Gastrocnemius medialis (tissue), 4 donors: Measurements from ENCODE around the gene FTH1. TPM values are rescaled to one million over a fixed set of nuclear protein-coding genes. Genes with fewer than 3 reads are reported as not detected.
A peak's percentile ranks its signal among the peaks of the same experiment; 100 is the strongest.
"Not testable (repeated sequence)": the region's sequence is repeated elsewhere in the genome, so short reads cannot be mapped to it uniquely, and the experiment has no call there.

Experiments used
- ATAC-seq, 2 donors: fragments of 150-250 bp; one replicate each; pipeline ENCODE4 v1.9.1; 2016
- DNase-seq, 2 donors: peaks; one replicate each; pipeline ENCODE4 v3.0.0-alpha.2; 2019
- H3K27ac ChIP-seq, 4 donors: fragments of 200-600 bp; sonication (generic); 1 replicate in 1 of 4; 2 replicates in 3 of 4; pipeline ENCODE4 v1.5.1; 2016 to 2018; ENCODE audit warnings: mild to moderate bottlenecking in 2 of 4, moderate library complexity in 1 of 4
- H3K27me3 ChIP-seq, 3 donors: fragments of 200-600 bp; sonication (generic) in 2 of 3; 1 replicate in 1 of 3; 2 replicates in 2 of 3; pipeline versions ENCODE4 v1.5.1 to v1.6.0; 2016 to 2019; ENCODE audit warnings: mild to moderate bottlenecking in 1 of 3, moderate library complexity in 1 of 3
- H3K36me3 ChIP-seq, 2 donors: fragments of 200-600 bp; sonication (generic) in 1 of 2; one replicate each; pipeline ENCODE4 v1.5.1; 2017 to 2018
- H3K4me1 ChIP-seq, 2 donors: fragments of 200-600 bp; sonication (generic) in 1 of 2; one replicate each; pipeline ENCODE4 v1.5.1; 2016 to 2017; ENCODE audit warnings: mild to moderate bottlenecking in 2 of 2
- H3K4me3 ChIP-seq, 4 donors: fragments of 200-600 bp; sonication (generic) in 3 of 4; 1 replicate in 1 of 4; 2 replicates in 3 of 4; pipeline ENCODE4 v1.5.1; 2016 to 2019; ENCODE audit warnings: mild to moderate bottlenecking in 2 of 4
- H3K9me3 ChIP-seq, 3 donors: fragments of 200-600 bp; sonication (generic) in 2 of 3; 1 replicate in 1 of 3; 2 replicates in 2 of 3; pipeline ENCODE4 v1.5.1; 2016 to 2019
- POLR2A ChIP-seq, 2 donors: fragments of 450-650 bp; IDR thresholded peaks; one replicate each; pipeline ENCODE4 v1.6.1; 2017; ENCODE audit warnings: antibody characterized with exemption in 2 of 2, mild to moderate bottlenecking in 2 of 2, moderate library complexity in 2 of 2
- in situ Hi-C, 4 donors: fragments of 200-750 bp; cut with MboI; loops; one replicate each; pipeline versions ENCODE4 v1.15.0 to v1.8.0; 2017; ENCODE audit warnings: low sequenced_read_pairs in 4 of 4
- intact Hi-C: fragments of 100-400 bp; cut with DNase I; formaldehyde crosslinking; loops from one replicate; pipeline ENCODE4 v1.15.1; 2023; ENCODE audit warnings: low total_unique reads
- total RNA-seq, 4 donors: library from RNA; depleted of rRNA; stranded (reverse); fragments of >200 nt; gene quantifications; one replicate each; pipeline versions ENCODE4 v1.1.0 to v1.2.3, GENCODE V29; 2016
- TF ChIP-seq, protein P1 (sequence below), 5 experiments: fragments of 450-650 bp in 3 of 5; fragments of 200-600 bp in 2 of 5; sonication (generic) in 2 of 5; IDR thresholded peaks in 4 of 5; conservative IDR thresholded peaks in 1 of 5; 1 replicate in 4 of 5; 2 replicates in 1 of 5; pipeline ENCODE4 v1.5.1; 2016 to 2019; ENCODE audit warnings: antibody characterized with exemption in 5 of 5, mild to moderate bottlenecking in 3 of 5, moderate library complexity in 3 of 5

The FTH1 gene
- total RNA-seq, 4 donors from 2014 or later, result 1,340 to 3,366 (median 1,705) TPM

DNA sequence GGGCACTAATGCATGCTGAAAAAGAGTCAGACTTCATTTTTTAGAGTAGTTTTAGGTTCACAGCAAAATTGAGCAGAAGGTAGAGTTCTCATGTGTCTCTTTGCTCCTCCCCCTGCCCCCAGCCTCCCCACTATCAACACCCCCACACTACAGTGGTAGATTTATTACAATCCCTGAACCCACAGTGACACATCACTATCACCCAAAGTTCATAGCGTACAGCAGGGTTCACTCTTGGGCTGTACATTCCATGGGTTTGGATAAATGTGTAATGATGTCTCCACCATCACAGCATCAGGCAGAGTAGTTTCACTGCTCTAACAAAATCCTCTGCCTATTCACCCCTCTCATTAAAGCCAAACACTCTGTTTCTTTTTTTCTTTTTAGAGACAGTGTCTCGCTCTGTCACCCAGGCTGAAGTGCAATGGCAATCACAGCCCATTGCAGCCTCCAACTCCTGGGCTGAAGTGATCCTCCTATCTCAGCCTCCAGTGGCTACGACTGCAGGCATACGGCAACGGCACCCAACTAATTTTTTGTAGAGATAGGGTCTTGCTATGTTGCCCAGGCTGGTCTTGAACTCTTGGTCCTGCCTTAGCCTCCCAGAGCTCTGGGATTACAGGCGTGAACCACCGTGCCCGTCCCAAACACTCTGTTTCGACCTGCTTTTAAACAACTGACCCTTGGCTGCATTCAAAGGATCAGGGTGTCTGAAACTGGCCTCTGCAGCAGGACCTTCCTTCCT is 13.2 kb downstream of the FTH1 start:
- Histone ChIP-seq H3K27me3 (peaks cover 9 to 20% (median 13%) of the 10 kb centered on the region in 3 donors), H3K4me1 (peaks cover 9 to 14% of the 10 kb centered on the region in 2 donors), H3K9me3 (no peaks in the 10 kb centered on the region), H3K36me3 (no peaks in the 10 kb centered on the region), H3K27ac (peak overlapping the region; percentile 49 to 69 (median 64)), H3K4me3 (no peak overlapping the region)
- in situ Hi-C loops (loop anchor here in 1 of 4 donors (10.0 kb wide), 1 partner anchor 69 kb away; no protein-coding TSS in a partner anchor), intact Hi-C loops (loop anchor here (2.0 kb wide), 1 partner anchor 55 kb away; no protein-coding TSS in a partner anchor)
- ATAC-seq (no peak), DNase-seq (no peak)
- TF ChIP-seq, protein P1, sequence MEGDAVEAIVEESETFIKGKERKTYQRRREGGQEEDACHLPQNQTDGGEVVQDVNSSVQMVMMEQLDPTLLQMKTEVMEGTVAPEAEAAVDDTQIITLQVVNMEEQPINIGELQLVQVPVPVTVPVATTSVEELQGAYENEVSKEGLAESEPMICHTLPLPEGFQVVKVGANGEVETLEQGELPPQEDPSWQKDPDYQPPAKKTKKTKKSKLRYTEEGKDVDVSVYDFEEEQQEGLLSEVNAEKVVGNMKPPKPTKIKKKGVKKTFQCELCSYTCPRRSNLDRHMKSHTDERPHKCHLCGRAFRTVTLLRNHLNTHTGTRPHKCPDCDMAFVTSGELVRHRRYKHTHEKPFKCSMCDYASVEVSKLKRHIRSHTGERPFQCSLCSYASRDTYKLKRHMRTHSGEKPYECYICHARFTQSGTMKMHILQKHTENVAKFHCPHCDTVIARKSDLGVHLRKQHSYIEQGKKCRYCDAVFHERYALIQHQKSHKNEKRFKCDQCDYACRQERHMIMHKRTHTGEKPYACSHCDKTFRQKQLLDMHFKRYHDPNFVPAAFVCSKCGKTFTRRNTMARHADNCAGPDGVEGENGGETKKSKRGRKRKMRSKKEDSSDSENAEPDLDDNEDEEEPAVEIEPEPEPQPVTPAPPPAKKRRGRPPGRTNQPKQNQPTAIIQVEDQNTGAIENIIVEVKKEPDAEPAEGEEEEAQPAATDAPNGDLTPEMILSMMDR (IDR thresholded peaks at IDR 0.05 in 4 of 5, conservative IDR thresholded peaks at IDR 0.05 in 1 of 5), result no peak
- TF ChIP-seq POLR2A (IDR thresholded peaks at IDR 0.05), result no peak

DNA sequence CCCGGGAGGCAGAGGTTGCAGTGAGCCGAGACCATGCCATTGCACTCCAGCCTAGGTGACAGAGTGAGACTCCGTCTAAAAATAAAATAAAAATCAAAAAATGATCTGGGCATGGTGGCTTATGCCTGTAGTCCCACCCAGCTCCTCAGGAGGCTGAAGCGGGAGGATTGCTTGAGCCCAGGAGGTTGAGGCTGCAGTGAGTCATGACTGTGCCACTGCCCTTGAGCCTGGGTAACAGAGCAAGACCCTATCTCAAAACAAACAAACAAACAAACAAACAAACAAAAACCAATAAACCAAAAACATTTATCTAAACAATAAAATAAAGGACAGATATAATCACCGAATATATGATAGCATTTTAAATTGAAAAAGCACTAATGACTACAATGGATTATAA is 13.8 kb downstream of the FTH1 start:
- in situ Hi-C loops, result loop anchor here in 1 of 4 donors (10.0 kb wide), 1 partner anchor 69 kb away; no protein-coding TSS in a partner anchor
- H3K27ac ChIP-seq, H3K9me3 ChIP-seq, ATAC-seq, DNase-seq, H3K36me3 ChIP-seq, H3K4me3 ChIP-seq: not testable (repeated sequence)
- H3K4me1 ChIP-seq, result peaks cover 9 to 14% of the 10 kb centered on the region in 2 donors
- intact Hi-C loops, result loop anchor here (2.0 kb wide), 1 partner anchor 55 kb away; no protein-coding TSS in a partner anchor
- H3K27me3 ChIP-seq, result peaks cover 9 to 20% (median 13%) of the 10 kb centered on the region in 3 donors

DNA sequence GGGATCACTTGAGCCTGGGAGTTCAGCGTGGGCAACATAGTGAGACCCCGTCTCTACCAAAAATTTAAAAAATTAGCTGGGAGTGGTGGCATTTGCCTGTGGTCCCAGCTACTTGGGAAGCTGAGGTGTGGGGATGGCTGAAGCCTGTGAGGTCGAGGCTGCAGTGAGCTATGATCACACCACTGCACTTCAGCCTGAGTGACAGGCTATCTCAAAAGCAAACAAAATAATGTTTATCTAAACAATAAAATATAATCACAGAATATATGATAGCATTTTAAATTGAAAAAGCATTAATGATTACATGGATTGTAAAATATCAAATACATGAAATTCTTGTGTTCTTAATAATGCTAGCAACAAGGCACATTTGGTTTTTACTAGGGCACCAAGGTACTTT is 14.6 kb downstream of the FTH1 start:
- TF ChIP-seq POLR2A (IDR thresholded peaks at IDR 0.05), result no peak
- TF ChIP-seq, protein P1 (IDR thresholded peaks at IDR 0.05 in 4 of 5, conservative IDR thresholded peaks at IDR 0.05 in 1 of 5), result no peak
- peaks cover 9 to 20% (median 13%) of the 10 kb centered on the region in 3 donors for H3K27me3 ChIP-seq
- H3K36me3 ChIP-seq, result no peaks in the 10 kb centered on the region
- no peak for ATAC-seq
- H3K27ac ChIP-seq, result no peak overlapping the region
- peaks cover 9 to 14% of the 10 kb centered on the region in 2 donors for H3K4me1 ChIP-seq
- in situ Hi-C loops (loop anchor here in 1 of 4 donors (10.0 kb wide), 1 partner anchor 68 kb away; no protein-coding TSS in a partner anchor), intact Hi-C loops (no loop called here)
- DNase-seq, result no peak
- H3K4me3 ChIP-seq, result no peak overlapping the region
- H3K9me3 ChIP-seq, result no peaks in the 10 kb centered on the region

DNA sequence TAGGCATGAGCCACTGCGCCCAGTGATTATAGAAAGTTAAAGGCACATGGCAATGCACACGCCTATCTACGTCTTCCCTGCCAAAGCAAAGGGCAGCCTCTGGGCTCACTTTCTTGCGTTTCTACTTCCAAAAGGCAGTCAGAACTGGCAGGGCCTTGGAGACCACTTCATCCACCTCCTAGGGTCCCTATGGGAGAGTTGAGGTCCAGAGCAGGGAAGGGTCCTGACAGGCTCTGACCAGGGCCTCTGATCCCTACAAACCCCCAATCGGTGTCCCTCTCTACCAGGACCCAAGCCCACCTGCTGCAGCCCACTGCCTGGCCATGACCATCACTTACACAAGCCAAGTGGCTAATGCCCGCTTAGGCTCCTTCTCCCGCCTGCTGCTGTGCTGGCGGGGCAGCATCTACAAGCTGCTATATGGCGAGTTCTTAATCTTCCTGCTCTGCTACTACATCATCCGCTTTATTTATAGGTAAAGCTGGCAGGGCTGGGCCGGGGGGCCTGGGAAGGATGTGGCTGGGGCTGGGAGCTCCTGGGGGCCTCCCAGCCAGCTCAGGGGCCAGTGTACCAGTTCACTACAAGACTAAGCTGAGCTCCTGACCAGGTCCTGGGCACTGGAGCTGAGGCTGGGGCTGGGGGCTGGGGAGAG is 15.8 kb downstream of the FTH1 start:
- Histone ChIP-seq H3K9me3 (no peaks in the 10 kb centered on the region), H3K27ac (no peak overlapping the region), H3K4me3 (no peak overlapping the region), H3K27me3 (peaks cover 9 to 20% (median 13%) of the 10 kb centered on the region in 3 donors), H3K4me1 (peaks cover 9 to 14% of the 10 kb centered on the region in 2 donors), H3K36me3 (no peaks in the 10 kb centered on the region)
- intact Hi-C loops (no loop called here), in situ Hi-C loops (loop anchor here in 1 of 4 donors (10.0 kb wide), 1 partner anchor 67 kb away; no protein-coding TSS in a partner anchor)
- DNase-seq, result no peak
- no peak for ATAC-seq
- TF ChIP-seq, protein P1 (IDR thresholded peaks at IDR 0.05 in 4 of 5, conservative IDR thresholded peaks at IDR 0.05 in 1 of 5), result no peak
- TF ChIP-seq POLR2A (IDR thresholded peaks at IDR 0.05), result no peak
